HepG2 (cell line): Measurements from ENCODE around the gene TMEM14B. TPM values are rescaled to one million over a fixed set of nuclear protein-coding genes. Genes with fewer than 3 reads are reported as not detected.

Experiments
- ATAC-seq: fragments of 200-7000 bp; cut with Tn5 transposase; 3 replicates; pipeline ENCODE4 v1.9.1; 2020; ENCODE audit warnings: mild to moderate bottlenecking, moderate library complexity
- BruUV-seq: library from RNA; stranded (reverse); fragments of 400-500 nt; replicated peaks from 2 replicates; lab custom pipeline; 2021; lab: Mats Ljungman, UMichigan
- CTCF ChIA-PET: fragments of 300-600 bp; formaldehyde crosslinking; extraction: SDS; loops from one replicate; lab custom pipeline; 2021; ENCODE audit warnings: low total read pairs, inconsistent platforms, low intra/inter-chr PET ratio; lab: Yijun Ruan, JAX
- POLR2A ChIA-PET: fragments of 350-600 bp; sonication (Branson Sonifier 250); formaldehyde crosslinking; loops from one replicate; lab custom pipeline; 2020; ENCODE audit warnings: antibody characterized with exemption, inconsistent platforms; lab: Yijun Ruan, JAX
- DNase-seq: peaks from one replicate; pipeline ENCODE4 v3.0.0-alpha.2; 2015; ENCODE audit warnings: low spot score
- FAIRE-seq: peaks from 3 replicates; lab custom pipeline; 2011; peaks lifted over from hg19 to GRCh38; lab: Jason Lieb, UNC
- H2AFZ ChIP-seq: one replicate; pipeline ENCODE4 v1.6.1; 2011; ENCODE audit warnings: low read length, inconsistent platforms
- H3K27ac ChIP-seq: fragments of 300-600 bp; 3 replicates; pipeline ENCODE4 v1.8.0; 2011; ENCODE audit warnings: mixed run types, mild to moderate bottlenecking, mixed read lengths, low read length, inconsistent platforms; ENCODE audit not compliant: insufficient read depth; ENCODE audit errors: extremely low read length
- H3K27me3 ChIP-seq, 2 experiments: fragments of 200-600 bp in 1 of 2; 2 replicates in 1 of 2; 3 replicates in 1 of 2; pipeline versions ENCODE4 v1.6.0 to v1.8.0; 2011; ENCODE audit warnings: low read length in 2 of 2, mild to moderate bottlenecking in 2 of 2, moderate library complexity in 2 of 2, inconsistent platforms in 1 of 2; ENCODE audit not compliant: insufficient read depth in 2 of 2, control insufficient read depth in 1 of 2
- H3K36me3 ChIP-seq, 2 experiments: fragments of 200-600 bp in 1 of 2; replicated peaks in 1 of 2; 2 replicates in 1 of 2; 3 replicates in 1 of 2; pipeline versions ENCODE4 v1.5.1 to v1.8.0; 2011; ENCODE audit warnings: low read length in 2 of 2, inconsistent platforms in 1 of 2; ENCODE audit not compliant: insufficient read depth in 2 of 2, control insufficient read depth in 1 of 2
- H3K4me1 ChIP-seq: 2 replicates; pipeline ENCODE4 v1.5.1; 2012; ENCODE audit warnings: low read length, inconsistent platforms; ENCODE audit not compliant: insufficient read depth
- H3K4me2 ChIP-seq: 2 replicates; pipeline ENCODE4 v1.6.0; 2011; ENCODE audit warnings: low read depth, low read length, inconsistent platforms
- H3K4me3 ChIP-seq, 3 experiments: fragments of 200-600 bp in 1 of 3; sonication (generic), shearing (Covaris generic) in 1 of 3; replicated peaks in 1 of 3; 2 replicates each; pipeline ENCODE4 v1.5.1; 2011 to 2016; ENCODE audit warnings: low read length in 3 of 3, inconsistent platforms in 2 of 3, low read depth in 2 of 3, mild to moderate bottlenecking in 2 of 3, control low read depth in 1 of 3, mixed read lengths in 1 of 3; ENCODE audit not compliant: insufficient read depth in 1 of 3
- H3K79me2 ChIP-seq: one replicate; pipeline ENCODE4 v1.6.1; 2011; ENCODE audit warnings: low read length, inconsistent platforms; ENCODE audit not compliant: insufficient read depth
- H3K9ac ChIP-seq: 2 replicates; pipeline ENCODE4 v1.6.0; 2011; ENCODE audit warnings: mild to moderate bottlenecking, low read depth, low read length, inconsistent platforms; ENCODE audit not compliant: insufficient read depth
- H3K9me3 ChIP-seq: 2 replicates; pipeline ENCODE4 v1.5.1; 2012; ENCODE audit warnings: mild to moderate bottlenecking, low read length
- H4K20me1 ChIP-seq: 2 replicates; pipeline ENCODE4 v1.6.0; 2011; ENCODE audit warnings: inconsistent platforms, mild to moderate bottlenecking, low read length, moderate library complexity; ENCODE audit not compliant: insufficient read depth
- FIP1L1 ChIP-seq: fragments of 200-400 bp; formaldehyde crosslinking; IDR thresholded peaks from 2 replicates; pipeline ENCODE4 v1.6.1; 2018; ENCODE audit warnings: low read depth, mild to moderate bottlenecking, low read length, moderate library complexity, borderline replicate concordance; ENCODE audit not compliant: insufficient read depth
- GZF1 ChIP-seq: sonication (generic); formaldehyde crosslinking; IDR thresholded peaks from 2 replicates; pipeline ENCODE4 v1.5.1; 2020; ENCODE audit warnings: mild to moderate bottlenecking, missing genetic modification reagents
- MBNL3 ChIP-seq: fragments of 250-450 bp; sonication (Bioruptor Pico); conservative IDR thresholded peaks from 2 replicates; pipeline ENCODE4 v1.8.0; 2022; ENCODE audit warnings: mild to moderate bottlenecking, inconsistent platforms
- POLR2A ChIP-seq, 2 experiments: IDR thresholded peaks; 2 replicates each; pipeline ENCODE4 v1.6.1; 2011; ENCODE audit warnings: low read depth in 2 of 2, low read length in 2 of 2, mild to moderate bottlenecking in 1 of 2, moderate library complexity in 1 of 2; ENCODE audit not compliant: insufficient read depth in 1 of 2
- RARG ChIP-seq: sonication (generic); formaldehyde crosslinking; IDR thresholded peaks from 2 replicates; pipeline ENCODE4 v1.4.0; 2020; ENCODE audit warnings: low read depth, mild to moderate bottlenecking, missing genetic modification reagents
- ZBTB3 ChIP-seq: sonication (generic); formaldehyde crosslinking; IDR thresholded peaks from 2 replicates; pipeline ENCODE4 v1.4.0; 2020; ENCODE audit warnings: low read depth, mild to moderate bottlenecking, moderate library complexity, missing genetic modification reagents, borderline replicate concordance
- ZBTB40 ChIP-seq, 2 experiments: fragments of 450-650 bp in 1 of 2; sonication (generic) in 1 of 2; formaldehyde crosslinking in 1 of 2; IDR thresholded peaks; 2 replicates each; pipeline versions ENCODE4 v1.6.1 to v1.8.0; 2016 to 2022; ENCODE audit warnings: antibody characterized with exemption in 1 of 2, mild to moderate bottlenecking in 1 of 2, missing genetic modification reagents in 1 of 2
- ZNF432 ChIP-seq: sonication (generic); formaldehyde crosslinking; IDR thresholded peaks from 2 replicates; pipeline ENCODE4 v1.5.0; 2020; ENCODE audit warnings: missing genetic modification reagents, mild to moderate bottlenecking, borderline replicate concordance
- ZNF513 ChIP-seq: sonication (generic); formaldehyde crosslinking; conservative IDR thresholded peaks from 2 replicates; pipeline ENCODE4 v1.5.0; 2020; ENCODE audit warnings: missing genetic modification reagents
- ZNF569 ChIP-seq: sonication (generic); formaldehyde crosslinking; IDR thresholded peaks from 2 replicates; pipeline ENCODE4 v1.5.0; 2020; ENCODE audit warnings: mild to moderate bottlenecking, missing genetic modification reagents, moderate library complexity, borderline replicate concordance
- ZNF574 ChIP-seq: sonication (generic); formaldehyde crosslinking; IDR thresholded peaks from 2 replicates; pipeline ENCODE4 v1.4.0; 2020; ENCODE audit warnings: missing genetic modification reagents
- WGBS: methylation state at CpG from one replicate; pipeline ENCODE4 v1.1.6; 2017; ENCODE audit warnings: low lambda C conversion rate; 5-methylcytosine and 5-hydroxymethylcytosine counted together
- in situ Hi-C: cut with HindIII; loops from 2 replicates; pipeline ENCODE4 v1.10.0; 2017; ENCODE audit warnings: low pct_unique_long_range_greater_than_20kb; ENCODE audit not compliant: extremely low pct_ligation_motif_present
- intact Hi-C: fragments of 100-400 bp; cut with micrococcal nuclease; formaldehyde crosslinking; loops from one replicate; pipeline ENCODE4 v1.10.0; 2022; ENCODE audit not compliant: unreplicated experiment
- polyA plus RNA-seq, 8 experiments: library from polyadenylated mRNA; depleted of rRNA in 3 of 8; stranded (reverse) in 7 of 8; unstranded in 1 of 8; fragments of >200 nt; fragmentation: Illumina TruSeq in 4 of 8; extraction: Trizol in 4 of 8; gene quantifications; 2 replicates each; pipeline versions ENCODE4 v1.2.1 to v1.2.3, GENCODE V29; 2011 to 2016; ENCODE audit warnings: low read depth in 4 of 8, missing spikeins in 1 of 8, mixed read lengths in 1 of 8; ENCODE audit not compliant: insufficient read depth in 1 of 8
- total RNA-seq, 5 experiments: library from RNA; depleted of rRNA; stranded (reverse); fragments of >200 nt; fragmentation: Illumina TruSeq; extraction: Trizol; gene quantifications; 2 replicates each; pipeline ENCODE4 v1.2.3, GENCODE V29; 2016; ENCODE audit warnings: low read depth in 1 of 5

TMEM14B gene
- total and polyA plus RNA-seq, 2 of the 13 experiments (the other 11 are each of a cell fraction or from before 2014, with no cell fraction given), result 133 to 200 TPM

GRCh38 chr6:10713962-10714361 lies 33.6 kb upstream of the TMEM14B start:
- H3K9me3 ChIP-seq, result peaks cover 9% of the 10 kb centered on the region; the same call in 1 of the 2 replicates
- H3K79me2 ChIP-seq, result no peaks in the 10 kb centered on the region
- CTCF ChIA-PET, result no interaction called here
- intact Hi-C loops, result no loop called here
- FAIRE-seq (no peak), ATAC-seq (no peak), DNase-seq (no peak)
- POLR2A ChIA-PET, result interaction anchor here (1.0 kb wide), 1 partner anchor 19 kb away, joined by 3 read pairs; the partner anchor contains the start of gene PAK1IP1
- H3K4me2 ChIP-seq, result no peak overlapping the region
- H2AFZ ChIP-seq, result no peak overlapping the region
- no peaks in the 10 kb centered on the region for H4K20me1 ChIP-seq
- 90% methylated on average over 8 of the region's 8 CpGs for WGBS
- in situ Hi-C loops, result no loop called here
- no peak overlapping the region for H3K27ac ChIP-seq
- no peak overlapping the region for H3K9ac ChIP-seq
- H3K27me3 ChIP-seq, result no peaks in the 10 kb centered on the region
- peaks cover 1 to 13% of the 10 kb centered on the region in 2 experiments; a peak in 2 of 5 replicates for H3K36me3 ChIP-seq
- no peaks in the 10 kb centered on the region for H3K4me1 ChIP-seq
- BruUV-seq, result no TSS peak
- no peak overlapping the region for H3K4me3 ChIP-seq
- no peak for TF ChIP-seq MBNL3 (CRISPR knock-in tag)
- no peak for TF ChIP-seq ZNF569 (CRISPR knock-in tag)
- no peak for TF ChIP-seq ZBTB3 (CRISPR knock-in tag)
- no peak for TF ChIP-seq ZNF574 (CRISPR knock-in tag)
- TF ChIP-seq ZNF513, result no peak
- TF ChIP-seq FIP1L1, result no peak
- no peak for TF ChIP-seq ZBTB40 (IDR thresholded peaks at IDR 0.05)
- no peak for TF ChIP-seq ZBTB40 (CRISPR knock-in tag; IDR thresholded peaks at IDR 0.05)
- TF ChIP-seq GZF1 (CRISPR knock-in tag), result no peak
- no peak for TF ChIP-seq POLR2A (IDR thresholded peaks at IDR 0.05; ENCODE audit: insufficient read depth in 1 of 2, low read depth in 2 of 2, low read length in 2 of 2)
- no peak for TF ChIP-seq ZNF432
- TF ChIP-seq RARG (CRISPR knock-in tag), result no peak
